Measurements from ENCODE around the gene ADD2. TPM values are rescaled to one million over a fixed set of nuclear protein-coding genes. Genes with fewer than 3 reads are reported as not detected.

ADD2 gene
- total RNA-seq, 1 donor from 2014 or later: 4.8 TPM

GRCh38 chr2:70612574-70612973 is 155.4 kb downstream of the ADD2 start:
- Mint-ChIP-seq H3K27ac (ENCODE audit: unreplicated experiment) (no peak overlapping the region), H3K9me3 (ENCODE audit: unreplicated experiment) (peaks cover 4% of the 10 kb centered on the region), H3K4me3 (ENCODE audit: unreplicated experiment) (no peak overlapping the region), H3K36me3 (ENCODE audit: low read depth, unreplicated experiment) (no peaks in the 10 kb centered on the region), H3K27me3 (ENCODE audit: low read depth, unreplicated experiment) (peaks cover 22% of the 10 kb centered on the region), H3K4me1 (ENCODE audit: low read depth, unreplicated experiment) (no peaks in the 10 kb centered on the region)
- no peaks in the 10 kb centered on the region for H4K20me1 ChIP-seq (ENCODE audit: insufficient read depth, low read length)
- H3K4me1 ChIP-seq (ENCODE audit: insufficient read depth, low read length): peaks cover 3% of the 10 kb centered on the region
- TF ChIP-seq CTCF (IDR thresholded peaks at IDR 0.05; ENCODE audit: insufficient read depth, low read depth, low read length) (no peak), EZH2 (IDR thresholded peaks at IDR 0.05; ENCODE audit: insufficient read depth, low read length) (no peak)
- no peaks in the 10 kb centered on the region for H3K36me3 ChIP-seq (ENCODE audit: insufficient read depth, low read length)
- H3K4me3 ChIP-seq (ENCODE audit: insufficient read depth, low read depth, low read length): no peak overlapping the region
- no peaks in the 10 kb centered on the region for H3K79me2 ChIP-seq (ENCODE audit: insufficient read depth, low read length)
- FAIRE-seq: no peak
- peaks cover 3% of the 10 kb centered on the region for H3K27me3 ChIP-seq (ENCODE audit: insufficient read depth, low read length)
- H3K27ac ChIP-seq (ENCODE audit: low read depth, low read length): no peak overlapping the region
- no peak overlapping the region for H2AFZ ChIP-seq (ENCODE audit: low read depth, low read length)
- no peak for DNase-seq (ENCODE audit: low read depth)
- no peaks in the 10 kb centered on the region for H3K9me3 ChIP-seq (ENCODE audit: insufficient read depth, low read depth, low read length)
- H3K9ac ChIP-seq (ENCODE audit: low read length): no peak overlapping the region
- H3K4me2 ChIP-seq (ENCODE audit: low read length): no peak overlapping the region

GRCh38 chr2:70608373-70608772 is 159.6 kb downstream of the ADD2 start:
- Histone ChIP-seq H3K27ac (ENCODE audit: low read depth, low read length) (no peak overlapping the region), H3K9ac (ENCODE audit: low read length) (no peak overlapping the region), H3K4me1 (ENCODE audit: insufficient read depth, low read length) (peaks cover 3% of the 10 kb centered on the region), H3K9me3 (ENCODE audit: insufficient read depth, low read depth, low read length) (no peaks in the 10 kb centered on the region), H3K27me3 (ENCODE audit: insufficient read depth, low read length) (no peaks in the 10 kb centered on the region), H2AFZ (ENCODE audit: low read depth, low read length) (no peak overlapping the region), H3K4me3 (ENCODE audit: insufficient read depth, low read depth, low read length) (no peak overlapping the region), H3K4me2 (ENCODE audit: low read length) (no peak overlapping the region), H3K36me3 (ENCODE audit: insufficient read depth, low read length) (no peaks in the 10 kb centered on the region), H3K79me2 (ENCODE audit: insufficient read depth, low read length) (no peaks in the 10 kb centered on the region), H4K20me1 (ENCODE audit: insufficient read depth, low read length) (no peaks in the 10 kb centered on the region)
- H3K4me3 Mint-ChIP-seq (ENCODE audit: unreplicated experiment): no peak overlapping the region
- DNase-seq (ENCODE audit: low read depth) (peak; percentile 5), FAIRE-seq (no peak)
- no peak overlapping the region for H3K27ac Mint-ChIP-seq (ENCODE audit: unreplicated experiment)
- peaks cover 23% of the 10 kb centered on the region for H3K27me3 Mint-ChIP-seq (ENCODE audit: low read depth, unreplicated experiment)
- no peaks in the 10 kb centered on the region for H3K4me1 Mint-ChIP-seq (ENCODE audit: low read depth, unreplicated experiment)
- peaks cover 6% of the 10 kb centered on the region for H3K9me3 Mint-ChIP-seq (ENCODE audit: unreplicated experiment)
- H3K36me3 Mint-ChIP-seq (ENCODE audit: low read depth, unreplicated experiment): no peaks in the 10 kb centered on the region
- TF ChIP-seq EZH2 (IDR thresholded peaks at IDR 0.05; ENCODE audit: insufficient read depth, low read length) (no peak), CTCF (IDR thresholded peaks at IDR 0.05; ENCODE audit: insufficient read depth, low read depth, low read length) (no peak)

- Histone ChIP-seq H3K4me1 (ENCODE audit: insufficient read depth, low read length) (peaks cover 3% of the 10 kb centered on the region), H2AFZ (ENCODE audit: low read depth, low read length) (peak overlapping the region; percentile 28), H3K79me2 (ENCODE audit: insufficient read depth, low read length) (no peaks in the 10 kb centered on the region), H3K36me3 (ENCODE audit: insufficient read depth, low read length) (no peaks in the 10 kb centered on the region), H3K27me3 (ENCODE audit: insufficient read depth, low read length) (no peaks in the 10 kb centered on the region), H3K9ac (ENCODE audit: low read length) (no peak overlapping the region), H4K20me1 (ENCODE audit: insufficient read depth, low read length) (no peaks in the 10 kb centered on the region), H3K27ac (ENCODE audit: low read depth, low read length) (no peak overlapping the region), H3K4me3 (ENCODE audit: insufficient read depth, low read depth, low read length) (no peak overlapping the region), H3K4me2 (ENCODE audit: low read length) (no peak overlapping the region), H3K9me3 (ENCODE audit: insufficient read depth, low read depth, low read length) (no peaks in the 10 kb centered on the region)
- Mint-ChIP-seq H3K27me3 (ENCODE audit: low read depth, unreplicated experiment) (peaks cover 16% of the 10 kb centered on the region), H3K4me3 (ENCODE audit: unreplicated experiment) (no peak overlapping the region), H3K4me1 (ENCODE audit: low read depth, unreplicated experiment) (no peaks in the 10 kb centered on the region), H3K27ac (ENCODE audit: unreplicated experiment) (no peak overlapping the region), H3K9me3 (ENCODE audit: unreplicated experiment) (peaks cover 6% of the 10 kb centered on the region), H3K36me3 (ENCODE audit: low read depth, unreplicated experiment) (no peaks in the 10 kb centered on the region)
- FAIRE-seq (no peak), DNase-seq (ENCODE audit: low read depth) (peak; percentile 42)
- TF ChIP-seq CTCF (IDR thresholded peaks at IDR 0.05; ENCODE audit: insufficient read depth, low read depth, low read length) (no peak), EZH2 (IDR thresholded peaks at IDR 0.05; ENCODE audit: insufficient read depth, low read length) (no peak)
Observed at GRCh38 chr2:70607121-70607561, 160.9 kb downstream of the ADD2 start.
